Neural crest cell (in vitro differentiated cells): ENCODE data around the gene SLC35B2. TPM values are rescaled to one million over a fixed set of nuclear protein-coding genes. Genes with fewer than 3 reads are reported as not detected.

Source experiments
- DNase-seq: peaks from one replicate; pipeline ENCODE4 v3.0.0; 2021; ENCODE audit warnings: low read depth, mixed read lengths, low spot score
- H3K27ac Mint-ChIP-seq: one replicate; pipeline ENCODE4 v1.8.0; 2021; ENCODE audit warnings: mild to moderate bottlenecking, mixed read lengths; ENCODE audit not compliant: unreplicated experiment
- H3K27me3 Mint-ChIP-seq: 2 replicates; pipeline ENCODE4 v1.8.0; 2021; ENCODE audit warnings: low read depth, mild to moderate bottlenecking, mixed read lengths
- H3K36me3 Mint-ChIP-seq: 2 replicates; pipeline ENCODE4 v1.8.0; 2021; ENCODE audit warnings: low read depth, mild to moderate bottlenecking, mixed read lengths
- H3K4me1 Mint-ChIP-seq: 2 replicates; pipeline ENCODE4 v1.8.0; 2021; ENCODE audit warnings: mixed read lengths
- H3K4me3 Mint-ChIP-seq: one replicate; pipeline ENCODE4 v1.8.0; 2021; ENCODE audit warnings: mild to moderate bottlenecking, mixed read lengths
- H3K9me3 Mint-ChIP-seq: 2 replicates; pipeline ENCODE4 v1.8.0; 2021; ENCODE audit warnings: mixed read lengths
- total RNA-seq: library from RNA; stranded (reverse); gene quantifications from 2 replicates; pipeline ENCODE4 v1.2.1, GENCODE V29; 2021
- TF ChIP-seq, protein P1 (sequence below): fragments of 200-600 bp; sonication (generic); conservative IDR thresholded peaks from 2 replicates; pipeline ENCODE4 v1.5.0; 2021; ENCODE audit warnings: antibody characterized with exemption, mild to moderate bottlenecking

The SLC35B2 gene
- total RNA-seq, 1 donor from 2014 or later = 77.7 TPM

DNA sequence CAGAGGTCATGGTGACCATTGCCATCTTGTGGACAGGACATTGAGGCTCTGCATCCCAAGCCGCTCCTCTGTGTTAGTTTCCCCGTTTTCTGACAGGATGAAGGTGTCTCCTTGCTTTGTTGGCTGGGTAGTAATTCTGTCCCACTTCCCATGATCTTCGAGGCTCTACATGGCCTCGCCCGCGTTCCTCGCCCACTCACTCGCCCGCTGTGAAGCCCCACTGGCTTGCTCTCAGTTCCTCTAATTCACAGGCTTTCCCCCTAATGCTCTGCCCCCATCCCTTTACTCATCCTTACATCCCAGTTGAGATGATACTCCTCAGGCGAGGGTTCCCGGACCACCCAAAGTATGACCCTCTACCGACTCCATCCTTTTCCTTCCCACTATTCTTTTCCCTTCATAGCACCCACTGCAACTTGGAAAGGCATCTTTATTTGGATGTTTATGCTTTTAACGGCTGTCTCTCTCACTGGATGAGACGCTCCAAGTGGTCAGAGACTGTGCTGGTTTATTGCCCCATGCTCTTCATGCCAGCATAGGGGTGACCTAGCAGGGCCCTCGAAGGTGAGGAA, 511 bp upstream of the SLC35B2 start:
- peaks cover 23% of the 10 kb centered on the region for H3K36me3 Mint-ChIP-seq

GRCh38 chr6:44256775-44257024, 628 bp downstream of the SLC35B2 start:
- Mint-ChIP-seq H3K4me1 (peaks cover 55% of the 10 kb centered on the region), H3K27ac (peak overlapping the region; percentile 95), H3K9me3 (no peaks in the 10 kb centered on the region), H3K36me3 (peaks cover 31% of the 10 kb centered on the region), H3K4me3 (peak overlapping the region; percentile 93), H3K27me3 (peaks cover 30% of the 10 kb centered on the region)
- TF ChIP-seq, protein P1, sequence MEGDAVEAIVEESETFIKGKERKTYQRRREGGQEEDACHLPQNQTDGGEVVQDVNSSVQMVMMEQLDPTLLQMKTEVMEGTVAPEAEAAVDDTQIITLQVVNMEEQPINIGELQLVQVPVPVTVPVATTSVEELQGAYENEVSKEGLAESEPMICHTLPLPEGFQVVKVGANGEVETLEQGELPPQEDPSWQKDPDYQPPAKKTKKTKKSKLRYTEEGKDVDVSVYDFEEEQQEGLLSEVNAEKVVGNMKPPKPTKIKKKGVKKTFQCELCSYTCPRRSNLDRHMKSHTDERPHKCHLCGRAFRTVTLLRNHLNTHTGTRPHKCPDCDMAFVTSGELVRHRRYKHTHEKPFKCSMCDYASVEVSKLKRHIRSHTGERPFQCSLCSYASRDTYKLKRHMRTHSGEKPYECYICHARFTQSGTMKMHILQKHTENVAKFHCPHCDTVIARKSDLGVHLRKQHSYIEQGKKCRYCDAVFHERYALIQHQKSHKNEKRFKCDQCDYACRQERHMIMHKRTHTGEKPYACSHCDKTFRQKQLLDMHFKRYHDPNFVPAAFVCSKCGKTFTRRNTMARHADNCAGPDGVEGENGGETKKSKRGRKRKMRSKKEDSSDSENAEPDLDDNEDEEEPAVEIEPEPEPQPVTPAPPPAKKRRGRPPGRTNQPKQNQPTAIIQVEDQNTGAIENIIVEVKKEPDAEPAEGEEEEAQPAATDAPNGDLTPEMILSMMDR = no peak
- DNase-seq = no peak

More for the DNA sequence above, 511 bp upstream of the SLC35B2 start:
- Mint-ChIP-seq H3K27ac (peak overlapping the region; percentile 97), H3K4me3 (peak overlapping the region; percentile 90), H3K4me1 (peaks cover 53% of the 10 kb centered on the region), H3K27me3 (peaks cover 28% of the 10 kb centered on the region), H3K9me3 (no peaks in the 10 kb centered on the region)
- DNase-seq = no peak
- TF ChIP-seq, protein P1 = peak; percentile 10

DNA sequence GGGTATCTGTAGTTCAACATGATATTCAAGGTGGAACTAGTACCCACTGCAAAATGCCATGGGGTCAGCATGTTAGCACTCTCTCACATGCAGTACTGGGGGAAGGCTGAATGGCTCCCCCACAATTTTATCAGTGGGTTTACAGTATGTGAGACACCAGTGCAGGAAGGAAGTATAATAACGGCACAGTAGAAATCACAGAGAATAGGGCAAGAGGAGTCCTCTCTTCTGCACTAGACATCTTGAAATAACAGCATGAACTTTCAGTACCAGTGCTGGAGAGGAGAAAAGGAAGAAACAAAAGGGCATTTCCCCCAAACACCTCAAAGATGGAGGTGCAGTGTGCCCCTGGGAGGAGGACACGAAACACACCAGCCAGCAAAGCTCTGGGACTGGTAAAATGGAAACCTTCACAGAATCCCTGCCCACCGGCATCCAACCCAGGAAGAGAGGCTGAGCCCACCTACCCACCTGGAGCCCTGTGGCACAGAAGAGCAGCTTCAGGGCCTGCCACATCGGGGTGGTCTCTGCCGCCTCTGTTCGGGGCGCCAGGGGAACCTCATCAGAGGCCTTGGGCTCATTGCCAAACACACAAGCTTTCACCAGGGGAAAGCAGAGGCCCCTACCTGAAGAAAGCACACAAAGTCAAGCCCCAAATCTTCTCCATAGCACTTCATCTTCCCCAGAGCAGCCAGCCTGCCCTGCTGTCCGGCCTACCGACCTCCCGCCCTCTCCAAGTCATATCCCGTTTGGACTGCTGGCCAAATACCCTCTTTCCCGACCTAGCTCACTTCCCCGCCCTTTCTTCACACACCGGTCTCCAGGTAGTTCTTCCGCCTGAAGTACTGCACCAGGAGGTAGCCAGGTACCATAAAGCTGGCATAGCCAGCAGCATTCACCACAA, 1.2 kb downstream of the SLC35B2 start:
- DNase-seq = no peak
- H3K27me3 Mint-ChIP-seq = peaks cover 30% of the 10 kb centered on the region
- H3K9me3 Mint-ChIP-seq = no peaks in the 10 kb centered on the region
- TF ChIP-seq, protein P1 = no peak
- H3K27ac Mint-ChIP-seq = peak overlapping the region; percentile 95
- peaks cover 60% of the 10 kb centered on the region for H3K4me1 Mint-ChIP-seq
- H3K4me3 Mint-ChIP-seq = peak overlapping the region; percentile 93
- H3K36me3 Mint-ChIP-seq = peaks cover 36% of the 10 kb centered on the region

- Mint-ChIP-seq H3K4me1 (peaks cover 67% of the 10 kb centered on the region), H3K36me3 (peaks cover 40% of the 10 kb centered on the region), H3K27me3 (peaks cover 30% of the 10 kb centered on the region), H3K9me3 (no peaks in the 10 kb centered on the region), H3K4me3 (peak overlapping the region; percentile 93), H3K27ac (peak overlapping the region; percentile 70)
- no peak for DNase-seq
- TF ChIP-seq, protein P1 = no peak
Observed at GRCh38 chr6:44255105-44255808, 2.1 kb downstream of the SLC35B2 start.

GRCh38 chr6:44254191-44255104, 2.9 kb downstream of the SLC35B2 start:
- Mint-ChIP-seq H3K27me3 (peaks cover 30% of the 10 kb centered on the region), H3K36me3 (peaks cover 48% of the 10 kb centered on the region), H3K27ac (no peak overlapping the region), H3K4me3 (peak overlapping the region; percentile 93), H3K4me1 (peaks cover 74% of the 10 kb centered on the region), H3K9me3 (no peaks in the 10 kb centered on the region)
- TF ChIP-seq, protein P1 = no peak
- no peak for DNase-seq
